GM21423 (cell line): Measurements from ENCODE around the gene PLK3.
"Not testable (repeated sequence)": the region's sequence is repeated elsewhere in the genome, so short reads cannot be mapped to it uniquely, and the experiment has no call there.

Experiments used
- ATAC-seq: cut with Tn5 transposase; IDR thresholded peaks from one replicate; pipeline ENCODE4 v1.9.1; 2021; ENCODE audit warnings: mild to moderate bottlenecking, moderate library complexity; ENCODE audit not compliant: unreplicated experiment

The PLK3 gene

DNA sequence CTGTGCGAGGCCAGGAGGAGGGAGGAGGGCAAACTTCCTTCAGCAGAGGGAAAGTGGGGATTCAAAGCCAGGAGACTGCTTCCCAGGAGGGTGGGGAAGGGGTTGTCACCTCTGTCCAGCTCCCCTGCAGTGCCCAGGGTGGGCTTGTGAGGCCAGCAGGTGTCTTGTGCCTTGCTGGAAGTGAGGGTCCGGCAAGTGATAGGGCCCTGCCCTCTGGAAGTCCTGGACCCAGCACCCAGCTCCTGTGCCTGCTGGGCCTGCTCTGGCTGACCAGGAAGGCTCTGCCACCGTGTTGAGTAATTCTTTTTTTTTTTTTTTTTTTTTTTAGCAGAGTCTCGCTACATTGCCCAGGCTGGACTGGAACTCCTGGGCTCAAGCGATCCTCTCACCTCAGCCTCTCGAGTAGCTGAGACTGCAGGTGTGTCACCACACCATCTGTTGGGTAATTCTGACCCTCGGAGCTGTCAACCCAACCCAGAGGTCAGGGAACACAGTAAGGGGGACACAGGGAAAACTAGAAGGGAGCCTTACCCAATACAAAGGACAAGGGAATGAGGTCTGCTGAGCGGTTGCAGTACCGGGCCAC lies 13.2 kb upstream of the PLK3 start:
- ATAC-seq, result no peak

DNA sequence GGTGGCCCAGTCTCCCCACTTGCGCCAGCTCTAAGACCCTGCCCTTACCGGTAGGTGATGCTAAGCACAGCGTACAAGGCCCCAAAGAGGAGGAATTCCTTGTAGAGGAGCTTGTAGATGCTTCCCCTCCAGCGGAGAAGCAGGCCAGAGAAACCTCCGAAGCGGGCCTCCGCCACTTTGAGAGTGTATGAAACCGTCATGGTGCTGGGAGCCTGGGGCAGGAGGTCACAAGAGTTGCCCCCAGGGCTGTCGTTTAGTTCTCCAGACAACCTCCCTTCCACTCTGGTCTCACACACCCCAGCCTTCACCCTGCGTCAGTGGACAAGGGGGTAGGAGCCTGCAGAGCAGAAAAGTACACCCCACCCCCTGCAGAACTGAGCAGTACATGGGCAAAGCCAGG lies 12.7 kb upstream of the PLK3 start:
- no peak for ATAC-seq

DNA sequence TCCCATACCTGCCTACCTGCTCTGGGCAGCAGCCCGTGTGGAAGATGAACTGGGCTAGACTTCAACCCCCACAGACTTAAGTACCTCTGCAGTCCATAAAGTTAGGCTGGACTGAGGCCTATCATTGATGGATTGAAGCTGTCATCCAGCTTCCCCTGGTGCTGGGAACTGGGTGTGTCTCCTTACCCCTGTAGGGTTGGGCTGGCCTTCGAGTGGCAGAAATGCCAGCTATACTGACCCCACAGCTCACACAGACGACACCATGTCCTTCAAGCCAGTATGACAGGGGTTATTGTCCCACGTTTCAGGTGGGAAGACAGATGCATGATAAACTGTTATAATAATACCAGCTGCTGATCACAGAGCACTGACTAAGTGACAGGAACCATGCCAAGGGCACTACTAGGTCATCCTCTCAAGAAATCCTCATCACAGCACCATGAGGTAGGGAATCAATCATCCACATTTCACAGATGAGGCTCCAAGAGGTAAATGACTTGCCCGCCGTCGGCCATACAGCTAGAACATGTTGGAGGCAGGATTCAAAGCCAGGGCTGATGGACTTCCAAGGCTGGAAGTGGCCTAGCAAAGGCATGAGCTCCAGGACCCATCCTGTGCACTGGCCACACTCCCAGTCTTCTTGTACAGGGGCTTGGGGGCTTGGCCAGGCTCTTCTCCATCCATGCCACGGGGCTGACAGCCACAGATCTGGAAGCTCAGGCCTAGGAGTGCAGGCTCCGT lies 11.9 kb upstream of the PLK3 start, which contains the start of gene BEST4:
TSS of gene BEST4 (minus strand) at position 51 of the 741 bp plus-strand sequence. CDS start 465 bp downstream, outside the sequence.
- no peak for ATAC-seq

DNA sequence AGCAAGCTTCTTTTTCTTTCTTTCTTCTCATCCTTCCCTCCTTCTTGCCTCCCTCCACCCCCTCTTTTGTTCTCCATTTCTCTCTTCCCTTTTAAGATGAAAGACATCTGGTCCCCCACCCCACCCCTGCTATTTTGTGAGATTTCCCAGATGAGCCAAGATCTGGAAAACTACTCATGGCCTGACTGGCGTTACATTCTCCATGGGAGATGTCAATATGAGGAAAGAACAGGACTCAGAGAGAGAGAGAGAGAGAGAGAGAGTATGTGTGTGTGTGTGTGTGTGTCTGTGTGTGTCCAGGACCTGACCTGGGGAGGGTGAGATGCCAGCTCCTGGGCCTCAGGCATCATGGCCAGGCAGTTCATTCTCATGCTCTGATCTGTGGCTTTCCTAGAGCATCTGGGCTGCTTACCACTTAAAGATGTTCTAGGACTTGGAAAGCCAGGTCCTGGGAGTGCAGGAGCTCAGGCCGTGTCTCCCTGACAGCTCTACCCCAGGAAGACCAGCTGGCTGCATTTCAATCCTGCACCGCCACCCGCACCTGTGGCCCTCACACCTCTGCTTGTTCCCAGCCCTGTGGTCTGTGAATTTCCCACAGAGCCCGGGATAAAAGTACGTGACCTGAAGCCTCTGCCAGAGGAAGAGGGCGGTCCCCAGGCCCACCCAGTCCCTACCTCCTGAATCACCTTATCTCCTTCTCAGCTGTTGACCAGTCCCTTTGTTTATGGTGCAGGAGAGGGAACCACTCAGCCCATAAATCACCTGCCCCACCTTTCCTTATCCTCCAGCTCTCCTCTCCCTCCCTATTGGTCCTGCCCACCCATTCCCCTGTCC lies 9.0 kb upstream of the PLK3 start:
- no peak for ATAC-seq

DNA sequence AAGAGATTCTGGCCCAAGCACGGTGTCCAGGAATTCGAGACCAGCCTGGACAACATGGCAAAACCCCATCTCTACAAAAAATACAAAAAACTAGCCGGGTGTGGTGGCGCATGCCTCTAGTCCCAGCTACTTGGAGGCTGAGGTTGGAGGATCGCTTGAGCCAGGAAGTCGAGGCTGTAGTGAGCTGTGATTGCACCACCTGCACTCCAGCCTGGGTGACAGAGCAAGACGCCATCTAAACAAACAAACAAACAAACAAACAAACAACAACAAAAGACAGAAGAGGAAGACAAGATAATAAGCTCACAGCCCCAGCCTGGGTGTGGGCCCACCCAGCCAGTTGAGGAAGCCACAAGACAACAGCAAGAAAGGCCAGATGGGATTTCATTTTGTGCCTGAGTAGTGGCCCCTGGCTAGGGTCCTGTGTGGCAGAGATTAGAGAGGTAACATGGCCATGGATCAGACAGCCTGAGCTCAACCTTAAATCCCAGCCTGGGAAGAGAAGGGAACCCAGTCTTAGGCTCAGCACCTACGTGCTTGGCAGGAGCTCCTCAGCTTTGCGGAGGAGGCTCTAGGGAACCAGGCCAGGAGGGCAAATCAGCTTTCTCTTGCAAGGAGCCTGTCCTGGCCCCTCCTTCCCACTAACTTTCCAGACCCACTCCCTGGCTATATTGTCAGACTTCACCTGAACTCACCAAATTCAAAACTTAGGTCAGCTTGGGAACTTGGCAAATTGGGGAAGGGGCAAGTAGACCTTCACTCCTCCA lies 7.3 kb upstream of the PLK3 start:
- no peak for ATAC-seq

- not testable (repeated sequence) for ATAC-seq
Observed at GRCh38 chr1:44797886-44798285, 2.3 kb upstream of the PLK3 start.

DNA sequence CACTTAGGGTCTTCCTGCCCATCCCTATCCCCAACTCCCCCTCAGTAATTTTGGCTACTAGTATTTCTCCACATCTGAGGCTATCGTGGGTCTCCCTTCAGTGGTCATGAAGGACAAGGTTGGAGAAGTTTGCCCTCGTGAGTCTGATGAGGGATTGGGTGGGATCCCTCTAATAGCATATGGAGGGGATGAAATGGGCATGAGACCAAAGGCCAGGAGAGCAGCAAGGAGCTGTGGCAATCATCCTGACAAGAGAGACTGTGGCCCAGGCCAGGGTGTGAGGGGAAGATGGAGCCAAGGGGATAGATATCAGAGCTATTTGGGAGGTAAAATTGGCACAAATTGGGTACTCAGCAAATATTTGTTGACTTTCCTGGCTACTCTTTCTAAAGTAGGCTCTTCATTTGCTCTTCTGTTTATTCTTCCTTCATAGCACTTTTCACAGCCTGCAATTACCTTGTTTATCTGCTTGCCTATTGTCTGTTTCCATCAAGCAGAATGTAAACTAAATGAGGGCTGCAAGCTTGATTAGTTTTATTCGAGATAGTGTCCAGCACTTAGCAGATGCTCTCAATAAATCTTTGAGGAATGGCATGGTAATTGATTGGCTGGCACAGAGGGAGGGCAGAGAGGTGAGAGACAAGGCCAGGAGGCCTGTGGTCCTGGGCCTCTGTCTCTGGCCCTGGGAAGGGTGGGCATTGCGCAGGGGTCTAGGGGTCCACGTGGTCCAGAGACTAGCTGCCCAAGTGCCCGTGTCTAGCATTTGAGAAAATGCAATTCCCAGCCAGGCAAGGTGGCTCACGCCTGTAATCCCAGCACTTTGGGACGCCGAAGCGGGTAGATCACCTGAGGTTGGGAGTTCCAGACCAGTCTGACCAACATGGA lies 1.5 kb upstream of the PLK3 start:
- no peak for ATAC-seq

- ATAC-seq, result no peak
Observed at GRCh38 chr1:44801491-44802305, 1.5 kb downstream of the PLK3 start.

DNA sequence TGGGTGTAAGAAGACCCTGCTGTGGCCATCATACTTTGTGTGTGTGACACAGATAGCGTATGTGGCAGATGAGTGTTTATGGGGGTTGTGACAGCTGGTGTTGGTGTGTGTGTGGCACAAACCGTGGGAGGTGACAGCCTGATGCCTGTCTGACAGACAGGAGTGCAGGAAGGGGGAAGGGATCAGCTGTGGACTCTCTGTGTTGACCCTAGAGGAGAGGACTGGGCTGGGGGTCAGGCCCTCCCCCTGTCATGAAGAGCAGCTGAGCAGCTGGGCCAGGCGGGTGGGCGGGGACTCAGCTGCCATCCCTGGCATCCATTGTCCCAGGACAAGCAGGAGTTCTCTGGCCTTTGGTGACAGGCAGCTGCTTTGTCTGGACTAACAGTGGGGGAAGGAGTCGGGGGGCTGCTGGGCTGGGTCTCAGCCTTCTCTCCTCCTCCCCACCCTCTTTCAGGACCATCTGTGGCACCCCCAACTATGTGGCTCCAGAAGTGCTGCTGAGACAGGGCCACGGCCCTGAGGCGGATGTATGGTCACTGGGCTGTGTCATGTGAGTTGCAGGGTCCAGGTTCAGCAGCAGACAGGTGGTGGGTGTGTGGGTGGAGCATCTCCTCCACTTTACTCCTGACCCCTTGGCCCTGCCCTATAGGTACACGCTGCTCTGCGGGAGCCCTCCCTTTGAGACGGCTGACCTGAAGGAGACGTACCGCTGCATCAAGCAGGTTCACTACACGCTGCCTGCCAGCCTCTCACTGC lies 2.3 kb downstream of the PLK3 start:
- no peak for ATAC-seq

DNA sequence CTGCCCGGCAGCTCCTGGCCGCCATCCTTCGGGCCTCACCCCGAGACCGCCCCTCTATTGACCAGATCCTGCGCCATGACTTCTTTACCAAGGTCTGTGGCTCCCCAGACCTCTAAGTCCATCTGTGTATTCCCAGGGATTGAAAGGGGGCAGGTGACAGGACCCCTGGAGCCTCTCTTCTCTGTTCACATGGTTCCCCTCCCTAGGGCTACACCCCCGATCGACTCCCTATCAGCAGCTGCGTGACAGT lies 2.8 kb downstream of the PLK3 start:
- ATAC-seq, result no peak

DNA sequence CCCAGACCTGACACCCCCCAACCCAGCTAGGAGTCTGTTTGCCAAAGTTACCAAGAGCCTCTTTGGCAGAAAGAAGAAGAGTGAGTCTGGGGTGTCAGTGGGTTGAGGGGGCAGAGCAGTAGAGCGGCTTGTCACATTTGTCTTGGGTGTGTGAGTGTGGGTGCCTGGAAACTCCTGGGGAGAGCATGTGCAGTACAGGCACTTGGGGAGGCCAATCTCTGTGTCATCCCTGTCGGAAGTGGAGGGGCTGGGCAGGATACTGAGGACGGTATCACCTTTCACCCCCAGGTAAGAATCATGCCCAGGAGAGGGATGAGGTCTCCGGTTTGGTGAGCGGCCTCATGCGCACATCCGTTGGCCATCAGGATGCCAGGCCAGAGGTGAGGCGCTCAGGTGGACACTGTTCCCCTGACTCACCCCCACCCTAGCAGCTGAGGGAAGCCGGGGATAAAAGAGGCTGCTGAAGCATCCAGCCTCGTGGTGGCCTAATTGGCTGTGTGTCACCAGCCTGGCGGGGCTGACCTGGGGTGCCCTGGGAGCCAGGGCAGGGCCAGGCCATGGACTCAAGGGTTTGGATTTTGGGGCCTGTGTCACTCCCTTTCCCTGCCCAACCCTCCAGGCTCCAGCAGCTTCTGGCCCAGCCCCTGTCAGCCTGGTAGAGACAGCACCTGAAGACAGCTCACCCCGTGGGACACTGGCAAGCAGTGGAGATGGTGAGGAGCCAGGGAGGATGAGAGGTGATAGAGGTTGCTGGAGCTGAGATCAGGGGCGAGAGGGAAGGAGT lies 3.3 kb downstream of the PLK3 start:
- no peak for ATAC-seq

- no peak for ATAC-seq
Observed at GRCh38 chr1:44805311-44806024, 5.3 kb downstream of the PLK3 start.

DNA sequence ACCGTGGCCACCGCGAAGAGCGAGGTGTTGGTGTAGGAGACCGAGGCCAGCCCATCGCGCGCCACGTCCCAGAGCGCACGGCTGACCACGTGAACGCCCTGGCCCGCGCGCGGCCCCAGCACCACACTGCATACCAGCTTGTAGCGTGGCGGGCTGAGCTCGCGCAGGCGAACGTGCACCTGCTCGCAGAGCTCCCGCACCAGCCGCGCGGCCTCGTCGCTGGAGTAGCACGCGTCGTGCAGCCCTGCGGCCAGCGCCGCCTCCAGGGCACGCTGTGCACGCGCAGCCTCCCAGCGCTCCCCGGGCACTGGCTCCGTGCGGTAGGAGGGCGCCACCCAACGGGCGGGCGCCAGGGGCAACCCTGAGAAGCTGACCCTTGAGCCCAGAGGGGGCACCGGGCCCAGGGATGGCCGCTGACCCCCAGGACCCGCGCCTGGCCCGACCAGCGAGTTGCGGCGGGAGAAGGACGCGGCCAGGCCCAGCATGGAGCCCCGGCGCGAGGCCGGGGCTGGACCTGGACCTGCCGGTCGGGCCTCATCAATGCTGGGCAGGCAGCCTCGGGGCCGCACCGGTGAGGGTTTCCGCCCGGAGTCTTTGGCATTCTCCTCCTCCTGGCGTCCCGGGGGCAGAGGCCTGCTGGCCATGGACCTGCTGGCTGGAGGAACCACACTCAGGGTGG lies 6.0 kb downstream of the PLK3 start:
- no peak for ATAC-seq

DNA sequence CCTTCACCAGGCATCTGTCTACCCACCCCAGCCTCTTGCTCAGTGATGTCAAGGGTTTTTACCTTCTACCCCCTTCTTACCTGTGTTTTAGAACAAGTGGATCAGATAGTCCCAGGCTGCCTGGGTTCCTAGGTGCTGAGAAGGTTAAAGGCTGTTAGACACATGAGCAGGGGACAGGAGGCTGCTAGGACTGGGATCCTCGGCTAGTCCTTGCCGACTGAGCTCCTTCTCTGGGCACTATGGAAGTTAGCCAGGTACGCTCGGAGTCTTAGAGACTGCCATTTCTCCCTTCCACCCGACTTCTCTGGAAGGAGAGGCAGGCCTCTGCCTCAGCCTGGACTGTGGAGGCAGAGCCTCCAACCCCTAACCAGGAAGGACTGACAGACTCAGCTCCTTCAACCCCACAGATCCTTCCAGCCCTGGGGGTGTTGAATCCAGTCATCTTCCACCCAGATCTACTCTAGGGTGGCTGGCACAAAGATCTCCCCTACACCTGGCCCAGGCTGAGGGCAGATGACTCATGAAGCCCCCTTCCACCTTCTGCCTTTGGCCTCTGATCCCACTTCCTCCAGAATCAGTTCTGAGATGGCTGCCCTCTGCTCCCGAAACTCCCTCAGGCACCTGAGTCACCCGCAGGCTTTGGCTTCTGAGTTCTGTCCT lies 6.7 kb downstream of the PLK3 start, which contains the start of gene DYNLT4:
TSS of gene DYNLT4 (minus strand) at position 648 of the 660 bp plus-strand sequence. CDS start 683 bp downstream, outside the sequence.
- no peak for ATAC-seq

DNA sequence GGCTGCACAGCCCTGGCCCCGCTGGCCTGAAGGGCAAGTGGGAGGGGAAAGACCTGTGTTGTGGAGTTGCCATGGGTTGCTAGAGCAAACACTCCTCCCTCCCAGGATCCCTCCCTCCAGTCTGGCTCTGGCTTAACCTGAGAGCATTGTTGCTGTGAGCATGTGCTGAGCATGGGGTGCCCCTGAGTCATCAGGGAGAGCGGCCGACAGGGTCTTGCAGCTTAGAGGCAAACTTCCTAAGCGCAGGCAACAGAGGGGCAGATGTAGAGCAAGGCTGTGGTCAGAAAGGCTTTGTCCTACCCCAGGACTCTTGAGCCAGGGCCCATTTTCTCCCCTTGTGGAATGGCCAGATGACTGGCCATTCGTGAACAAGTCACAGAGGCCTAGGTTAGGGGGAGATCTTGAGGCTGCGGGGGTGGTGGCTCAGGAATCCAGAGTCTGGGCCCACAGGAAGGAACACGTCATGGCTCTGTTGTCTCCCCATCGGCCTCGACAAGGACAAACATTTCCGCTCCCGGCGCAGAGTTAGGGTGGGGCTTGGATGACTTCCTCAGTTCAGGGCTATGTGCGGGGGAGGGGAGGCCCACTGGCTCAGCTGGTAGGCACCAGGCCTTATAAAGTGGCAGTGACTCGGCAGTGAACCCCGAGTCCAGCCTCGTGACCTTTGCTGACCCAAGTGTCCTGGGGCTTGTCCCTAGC lies 7.3 kb downstream of the PLK3 start:
- ATAC-seq, result peak; percentile 25
